HCT116 (cell line): ENCODE results near the gene BEST4.

ENCODE experiments used
- CTCF ChIP-seq, 3 experiments: fragments of 200-600 bp in 1 of 3; sonication (generic) in 1 of 3; IDR thresholded peaks in 2 of 3; conservative IDR thresholded peaks in 1 of 3; 2 replicates each; pipeline ENCODE4 v1.5.1; 2012 to 2017; ENCODE audit warnings: low read depth in 2 of 3, low read length in 2 of 3, antibody characterized with exemption in 1 of 3, borderline replicate concordance in 1 of 3, control low read depth in 1 of 3, mild to moderate bottlenecking in 1 of 3, mixed read lengths in 1 of 3, mixed run types in 1 of 3, moderate library complexity in 1 of 3; ENCODE audit not compliant: insufficient read depth in 1 of 3
- EZH2 ChIP-seq: fragments of 200-600 bp; sonication (generic); IDR thresholded peaks from 2 replicates; pipeline ENCODE4 v1.6.1; 2017; ENCODE audit warnings: antibody characterized with exemption, mixed run types
- POLR2A ChIP-seq: IDR thresholded peaks from 2 replicates; pipeline ENCODE4 v1.7.0; 2011; ENCODE audit warnings: borderline replicate concordance; ENCODE audit not compliant: insufficient read depth, insufficient read length; ENCODE audit errors: extremely low read depth
- REST ChIP-seq: IDR thresholded peaks from 2 replicates; pipeline ENCODE4 v1.6.1; 2012; ENCODE audit warnings: low read depth

- TF ChIP-seq CTCF (IDR thresholded peaks at IDR 0.05 in 2 of 3, conservative IDR thresholded peaks at IDR 0.05 in 1 of 3; ENCODE audit: borderline replicate concordance in 1 of 3, insufficient read depth in 1 of 3, low read depth in 2 of 3, low read length in 2 of 3): no peak
- TF ChIP-seq EZH2: no peak
- TF ChIP-seq POLR2A: no peak
- TF ChIP-seq REST: no peak
Measured at GRCh38 chr1:44829506-44830384, 41.8 kb upstream of the BEST4 start.
